ENCODE results near the gene NDC1. TPM values are rescaled to one million over a fixed set of nuclear protein-coding genes. Genes with fewer than 3 reads are reported as not detected.

The NDC1 gene
- total and polyA plus RNA-seq, 10 donors: 5.2 to 18.2 (median 9.0) TPM

DNA sequence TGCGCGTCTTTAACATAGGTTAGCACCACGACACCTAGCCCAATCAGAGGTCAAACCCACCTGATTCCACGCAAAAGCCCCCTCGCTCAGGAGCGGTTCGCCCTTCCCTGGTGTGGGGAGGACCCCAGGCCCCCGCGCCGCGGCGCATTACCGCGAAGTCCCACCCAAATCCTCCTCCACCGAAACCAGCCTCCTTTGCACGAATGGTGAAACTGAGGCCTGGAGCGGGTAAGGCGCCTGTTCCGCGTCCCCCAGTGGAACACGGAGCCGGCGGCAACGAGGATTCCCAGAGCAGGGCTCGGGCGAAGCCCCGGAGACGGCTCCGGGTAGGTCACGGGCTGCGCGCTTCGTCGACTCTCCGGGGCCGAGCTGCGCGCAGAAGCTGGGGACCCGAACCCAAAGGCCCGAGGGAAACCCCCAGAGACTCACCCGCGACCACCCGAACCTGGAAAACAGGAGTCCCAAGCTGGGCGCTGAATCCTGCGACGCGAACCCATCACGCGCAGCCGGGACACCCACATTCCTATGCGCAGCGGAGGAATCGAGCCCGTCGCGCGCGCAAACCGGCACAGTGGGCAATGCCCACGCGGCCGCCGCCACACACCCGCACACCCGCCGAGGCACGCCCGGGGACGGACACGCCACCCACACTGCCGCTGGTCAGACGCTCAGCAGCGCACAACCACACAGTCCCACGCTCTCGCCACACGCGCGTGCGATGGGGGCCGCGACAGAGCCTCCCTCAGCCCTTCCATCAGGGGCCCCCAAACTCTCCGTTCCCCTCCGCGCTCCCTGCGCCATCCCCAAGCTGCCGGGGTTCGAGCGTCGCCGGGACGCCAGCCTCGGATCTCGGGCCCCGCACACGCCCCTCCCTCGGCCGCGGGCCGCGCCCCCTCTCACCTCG is 99.6 kb downstream of the NDC1 start:
- TF ChIP-seq, protein P1, sequence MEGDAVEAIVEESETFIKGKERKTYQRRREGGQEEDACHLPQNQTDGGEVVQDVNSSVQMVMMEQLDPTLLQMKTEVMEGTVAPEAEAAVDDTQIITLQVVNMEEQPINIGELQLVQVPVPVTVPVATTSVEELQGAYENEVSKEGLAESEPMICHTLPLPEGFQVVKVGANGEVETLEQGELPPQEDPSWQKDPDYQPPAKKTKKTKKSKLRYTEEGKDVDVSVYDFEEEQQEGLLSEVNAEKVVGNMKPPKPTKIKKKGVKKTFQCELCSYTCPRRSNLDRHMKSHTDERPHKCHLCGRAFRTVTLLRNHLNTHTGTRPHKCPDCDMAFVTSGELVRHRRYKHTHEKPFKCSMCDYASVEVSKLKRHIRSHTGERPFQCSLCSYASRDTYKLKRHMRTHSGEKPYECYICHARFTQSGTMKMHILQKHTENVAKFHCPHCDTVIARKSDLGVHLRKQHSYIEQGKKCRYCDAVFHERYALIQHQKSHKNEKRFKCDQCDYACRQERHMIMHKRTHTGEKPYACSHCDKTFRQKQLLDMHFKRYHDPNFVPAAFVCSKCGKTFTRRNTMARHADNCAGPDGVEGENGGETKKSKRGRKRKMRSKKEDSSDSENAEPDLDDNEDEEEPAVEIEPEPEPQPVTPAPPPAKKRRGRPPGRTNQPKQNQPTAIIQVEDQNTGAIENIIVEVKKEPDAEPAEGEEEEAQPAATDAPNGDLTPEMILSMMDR (IDR thresholded peaks at IDR 0.05 in 8 of 11, conservative IDR thresholded peaks at IDR 0.05 in 3 of 11): no peak
- 1 to 7% (median 2%) methylated on average over 39 to 101 of the region's 101 CpGs for WGBS, 5 donors
- Histone ChIP-seq H3K4me1 (peaks cover 11 to 30% (median 23%) of the 10 kb centered on the region in 6 donors), H3K27me3 (replicated peaks in 1 of 7) (peaks cover 0 to 92% (median 38%) of the 10 kb centered on the region in 7 donors), H3K36me3 (no peaks in the 10 kb centered on the region), H3K27ac (no peak overlapping the region), H3K9me3 (peaks cover 0 to 12% (median 3%) of the 10 kb centered on the region in 8 donors), H3K4me3 (peak overlapping the region; percentile 45 to 82 (median 58))
- no peak for DNase-seq
- intact Hi-C loops (cut with DNase I; ENCODE audit: low total_unique reads): no loop called here

GRCh38 chr1:53737648-53738204 is 100.4 kb downstream of the NDC1 start:
- intact Hi-C loops (cut with DNase I; ENCODE audit: low total_unique reads): no loop called here
- TF ChIP-seq POLR2A (IDR thresholded peaks at IDR 0.05) (no peak), POLR2AphosphoS5 (IDR thresholded peaks at IDR 0.05) (no peak)
- TF ChIP-seq, protein P1 (IDR thresholded peaks at IDR 0.05 in 8 of 11, conservative IDR thresholded peaks at IDR 0.05 in 3 of 11): no peak
- Histone ChIP-seq H3K27ac (no peak overlapping the region), H3K9me3 (peaks cover 0 to 7% (median 1%) of the 10 kb centered on the region in 8 donors), H3K4me1 (peaks cover 11 to 30% (median 23%) of the 10 kb centered on the region in 6 donors), H3K36me3 (no peaks in the 10 kb centered on the region), H3K4me3 (peak overlapping the region in 7 of 8 donors; percentile 54 to 82 (median 59)), H3K27me3 (replicated peaks in 1 of 7) (peaks cover 0 to 85% (median 38%) of the 10 kb centered on the region in 7 donors)
- DNase-seq: no peak
- 3 to 9% (median 7%) methylated on average over 45 to 58 of the region's 58 CpGs for WGBS, 5 donors

GRCh38 chr1:53736290-53736689 is 101.8 kb downstream of the NDC1 start:
- TF ChIP-seq, protein P1 (IDR thresholded peaks at IDR 0.05 in 8 of 11, conservative IDR thresholded peaks at IDR 0.05 in 3 of 11): no peak
- TF ChIP-seq POLR2A (IDR thresholded peaks at IDR 0.05): no peak
- no peak for TF ChIP-seq POLR2AphosphoS5 (IDR thresholded peaks at IDR 0.05)

DNA sequence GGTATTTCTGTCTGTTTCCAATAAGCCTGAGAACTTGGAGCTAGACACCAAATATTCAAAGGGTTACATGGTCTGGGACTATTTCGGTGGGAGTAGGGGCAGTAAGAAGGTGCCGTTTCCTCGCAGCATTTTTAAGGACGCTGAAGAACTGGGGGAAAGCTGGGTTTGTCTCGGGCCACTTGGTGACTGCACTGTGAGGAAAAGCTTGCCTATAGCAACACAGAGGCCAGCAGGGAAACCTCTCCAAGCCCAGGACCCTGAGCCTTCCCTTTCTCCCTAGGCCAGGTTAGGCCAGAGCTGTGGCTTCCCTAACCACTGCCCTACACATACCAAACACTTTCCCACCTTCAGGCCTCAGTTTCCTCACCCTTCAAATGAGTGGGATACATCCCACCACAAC is 102.4 kb downstream of the NDC1 start:
- H3K27me3 ChIP-seq (replicated peaks in 1 of 7): peaks cover 0 to 65% (median 27%) of the 10 kb centered on the region in 7 donors
- H3K4me3 ChIP-seq: no peak overlapping the region
- DNase-seq: no peak
- no peak for TF ChIP-seq POLR2A (IDR thresholded peaks at IDR 0.05)
- TF ChIP-seq, protein P1 (IDR thresholded peaks at IDR 0.05 in 8 of 11, conservative IDR thresholded peaks at IDR 0.05 in 3 of 11): no peak
- intact Hi-C loops (cut with DNase I; ENCODE audit: low total_unique reads): no loop called here
- no peaks in the 10 kb centered on the region for H3K36me3 ChIP-seq
- no peak overlapping the region for H3K27ac ChIP-seq
- H3K9me3 ChIP-seq: no peaks in the 10 kb centered on the region
- H3K4me1 ChIP-seq: peaks cover 11 to 30% (median 23%) of the 10 kb centered on the region in 6 donors
- WGBS, 5 donors: 89 to 99% (median 92%) methylated on average over 5 of the region's 5 CpGs

More at GRCh38 chr1:53736290-53736689, 101.8 kb downstream of the NDC1 start:
- 84 to 91% (median 88%) methylated on average over 11 of the region's 11 CpGs for WGBS, 5 donors
- Histone ChIP-seq H3K9me3 (no peaks in the 10 kb centered on the region), H3K4me1 (peaks cover 11 to 30% (median 23%) of the 10 kb centered on the region in 6 donors), H3K27ac (no peak overlapping the region), H3K4me3 (no peak overlapping the region), H3K36me3 (no peaks in the 10 kb centered on the region), H3K27me3 (replicated peaks in 1 of 7) (peaks cover 0 to 71% (median 30%) of the 10 kb centered on the region in 7 donors)
- DNase-seq: no peak
- intact Hi-C loops (cut with DNase I; ENCODE audit: low total_unique reads): no loop called here

All from spleen (tissue), 11 donors.